ENCODE data around the gene PYCARD.
"Not testable (repeated sequence)": the region's sequence is repeated elsewhere in the genome, so short reads cannot be mapped to it uniquely, and the experiment has no call there.

DNA sequence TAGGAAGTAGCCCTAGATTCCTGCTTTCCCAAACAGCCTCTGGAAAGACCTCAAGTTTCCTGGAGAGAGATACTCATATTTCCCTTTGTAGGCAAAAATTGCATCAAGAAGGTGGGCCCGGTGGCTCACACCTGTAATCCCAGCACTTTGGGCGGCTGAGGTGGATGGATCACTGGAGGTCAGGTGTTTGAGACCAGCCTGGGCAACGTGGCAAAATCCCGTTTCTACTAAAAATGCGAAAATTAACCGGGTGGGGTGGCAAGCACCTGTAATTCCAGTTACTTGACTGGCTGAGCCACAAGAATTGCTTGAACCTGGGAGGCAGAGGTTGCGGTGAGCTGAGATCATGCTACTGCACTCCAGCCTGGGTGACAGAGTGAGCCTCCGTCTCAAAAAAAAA is 2.4 kb downstream of the PYCARD start:
- TF ChIP-seq, protein P1, sequence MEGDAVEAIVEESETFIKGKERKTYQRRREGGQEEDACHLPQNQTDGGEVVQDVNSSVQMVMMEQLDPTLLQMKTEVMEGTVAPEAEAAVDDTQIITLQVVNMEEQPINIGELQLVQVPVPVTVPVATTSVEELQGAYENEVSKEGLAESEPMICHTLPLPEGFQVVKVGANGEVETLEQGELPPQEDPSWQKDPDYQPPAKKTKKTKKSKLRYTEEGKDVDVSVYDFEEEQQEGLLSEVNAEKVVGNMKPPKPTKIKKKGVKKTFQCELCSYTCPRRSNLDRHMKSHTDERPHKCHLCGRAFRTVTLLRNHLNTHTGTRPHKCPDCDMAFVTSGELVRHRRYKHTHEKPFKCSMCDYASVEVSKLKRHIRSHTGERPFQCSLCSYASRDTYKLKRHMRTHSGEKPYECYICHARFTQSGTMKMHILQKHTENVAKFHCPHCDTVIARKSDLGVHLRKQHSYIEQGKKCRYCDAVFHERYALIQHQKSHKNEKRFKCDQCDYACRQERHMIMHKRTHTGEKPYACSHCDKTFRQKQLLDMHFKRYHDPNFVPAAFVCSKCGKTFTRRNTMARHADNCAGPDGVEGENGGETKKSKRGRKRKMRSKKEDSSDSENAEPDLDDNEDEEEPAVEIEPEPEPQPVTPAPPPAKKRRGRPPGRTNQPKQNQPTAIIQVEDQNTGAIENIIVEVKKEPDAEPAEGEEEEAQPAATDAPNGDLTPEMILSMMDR (IDR thresholded peaks at IDR 0.05), result not testable (repeated sequence)
- TF ChIP-seq POLR2A (IDR thresholded peaks at IDR 0.05), result not testable (repeated sequence)

Data from testis (tissue), 2 donors.